BE2C (cell line): ENCODE data around the gene PIGN.

Experiments used
- DNase-seq: peaks from one replicate; pipeline ENCODE4 v3.0.0-alpha.2; 2020
- H3K27me3 ChIP-seq: fragments of 250-450 bp; sonication (Bioruptor Pico); 2 replicates; pipeline ENCODE4 v1.5.1; 2020; ENCODE audit warnings: mild to moderate bottlenecking
- H3K36me3 ChIP-seq: fragments of 250-450 bp; sonication (Bioruptor Pico); 2 replicates; pipeline ENCODE4 v1.5.1; 2020; ENCODE audit warnings: mild to moderate bottlenecking
- H3K4me1 ChIP-seq: fragments of 250-450 bp; sonication (Bioruptor Pico); 2 replicates; pipeline ENCODE4 v1.5.1; 2020
- H3K4me3 ChIP-seq: 2 replicates; pipeline ENCODE4 v1.5.1; 2011; ENCODE audit warnings: low read depth, low read length
- H3K9me3 ChIP-seq: fragments of 250-450 bp; sonication (Bioruptor Pico); 2 replicates; pipeline ENCODE4 v1.5.1; 2020
- CTCF ChIP-seq: IDR thresholded peaks from 2 replicates; pipeline ENCODE4 v1.5.1; 2012; ENCODE audit warnings: mild to moderate bottlenecking, low read depth, low read length

PIGN gene

DNA sequence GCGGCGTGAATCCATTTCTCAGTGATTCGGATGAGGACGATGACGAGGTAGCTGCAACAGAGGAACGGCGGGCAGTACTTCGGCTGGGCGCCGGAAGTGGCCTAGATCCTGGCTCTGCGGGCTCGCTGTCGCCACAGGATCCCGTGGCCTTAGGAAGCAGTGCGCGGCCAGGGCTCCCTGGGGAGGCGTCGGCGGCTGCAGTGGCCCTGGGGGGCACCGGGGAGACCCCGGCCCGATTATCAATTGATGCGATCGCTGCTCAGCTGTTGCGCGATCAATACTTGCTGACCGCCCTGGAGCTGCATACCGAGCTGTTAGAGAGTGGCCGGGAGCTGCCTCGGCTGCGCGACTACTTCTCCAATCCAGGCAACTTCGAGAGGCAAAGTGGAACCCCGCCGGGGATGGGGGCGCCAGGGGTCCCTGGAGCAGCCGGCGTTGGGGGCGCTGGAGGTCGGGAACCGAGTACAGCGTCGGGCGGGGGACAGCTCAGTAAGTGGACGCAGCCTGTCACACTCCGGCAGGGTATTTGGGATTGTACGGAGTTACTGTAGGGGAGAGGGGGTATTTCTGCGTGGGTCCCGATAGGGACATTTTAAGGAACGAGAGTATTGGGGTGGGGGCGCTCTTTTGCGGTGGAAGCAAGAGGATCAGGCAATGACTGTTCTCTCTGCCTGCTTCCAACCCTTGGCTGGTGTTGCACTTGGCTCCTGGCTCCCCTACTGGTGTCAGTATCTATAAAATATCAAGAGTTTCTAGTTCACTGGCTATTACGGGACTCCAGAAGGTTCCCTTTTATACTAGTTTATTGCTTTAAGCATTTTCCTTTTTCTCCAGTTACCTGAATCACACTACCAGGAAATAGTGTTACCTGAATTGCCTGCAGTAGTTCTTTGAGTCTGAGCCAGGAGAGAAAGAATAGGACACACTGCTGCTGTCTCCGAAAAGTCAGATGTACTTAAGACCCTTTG is 971 bp upstream of the PIGN start:
- peak; percentile 9 for DNase-seq
- no peaks in the 10 kb centered on the region for H3K4me1 ChIP-seq
- H3K4me3 ChIP-seq, result peak overlapping the region; percentile 78
- H3K36me3 ChIP-seq, result no peaks in the 10 kb centered on the region
- TF ChIP-seq CTCF, result peak; percentile 6; the same call in 1 of the 2 replicates
- H3K9me3 ChIP-seq, result no peaks in the 10 kb centered on the region
- H3K27me3 ChIP-seq, result no peaks in the 10 kb centered on the region

DNA sequence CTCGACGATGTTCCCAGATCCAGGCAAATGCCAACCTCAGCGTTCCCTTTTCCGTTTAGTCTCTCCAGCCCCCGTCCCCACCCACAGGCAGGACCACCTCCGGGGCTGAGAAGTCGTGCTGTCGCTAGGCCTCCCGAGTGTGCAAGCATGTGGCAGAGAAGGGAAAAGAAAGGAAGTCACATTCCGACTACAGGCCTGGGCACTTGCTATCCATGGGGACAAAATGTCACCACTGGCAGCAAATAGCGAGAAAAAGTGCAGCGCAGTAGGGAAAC is 420 bp downstream of the PIGN start:
- Histone ChIP-seq H3K9me3 (no peaks in the 10 kb centered on the region), H3K4me3 (peak overlapping the region; percentile 78), H3K36me3 (no peaks in the 10 kb centered on the region), H3K27me3 (no peaks in the 10 kb centered on the region), H3K4me1 (no peaks in the 10 kb centered on the region)
- peak; percentile 6 for DNase-seq
- no peak for TF ChIP-seq CTCF

DNA sequence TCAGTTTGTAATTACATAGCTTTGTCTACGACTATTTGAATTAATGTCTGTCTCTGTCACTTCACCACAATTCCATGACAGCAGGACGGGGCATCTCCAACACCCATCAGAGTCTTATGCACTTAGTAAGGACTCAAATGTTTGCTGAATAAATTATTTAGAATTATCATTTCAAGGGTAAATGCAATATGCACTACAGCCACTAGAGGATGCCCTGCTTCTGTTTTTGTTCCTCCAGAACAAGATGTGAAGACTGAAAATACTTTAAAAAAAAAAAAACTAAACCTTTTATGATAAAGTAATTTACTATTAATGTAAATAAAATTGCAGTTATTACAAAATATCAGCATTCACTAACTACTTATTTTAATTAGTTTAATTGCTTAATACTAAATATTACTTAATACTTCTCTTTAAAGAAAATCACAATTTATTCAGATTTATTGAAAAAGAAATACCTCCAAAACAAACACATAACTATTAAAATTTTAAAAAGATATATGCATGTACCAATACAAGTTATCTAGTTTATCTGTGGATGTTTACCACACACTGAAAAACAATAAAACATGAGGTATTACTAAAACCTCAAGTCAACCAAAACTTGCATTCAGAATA is 3.2 kb downstream of the PIGN start:
- peak; percentile 81 for TF ChIP-seq CTCF
- peak; percentile 11 for DNase-seq
- Histone ChIP-seq H3K9me3 (no peaks in the 10 kb centered on the region), H3K36me3 (no peaks in the 10 kb centered on the region), H3K4me1 (no peaks in the 10 kb centered on the region), H3K4me3 (no peak overlapping the region), H3K27me3 (no peaks in the 10 kb centered on the region)

DNA sequence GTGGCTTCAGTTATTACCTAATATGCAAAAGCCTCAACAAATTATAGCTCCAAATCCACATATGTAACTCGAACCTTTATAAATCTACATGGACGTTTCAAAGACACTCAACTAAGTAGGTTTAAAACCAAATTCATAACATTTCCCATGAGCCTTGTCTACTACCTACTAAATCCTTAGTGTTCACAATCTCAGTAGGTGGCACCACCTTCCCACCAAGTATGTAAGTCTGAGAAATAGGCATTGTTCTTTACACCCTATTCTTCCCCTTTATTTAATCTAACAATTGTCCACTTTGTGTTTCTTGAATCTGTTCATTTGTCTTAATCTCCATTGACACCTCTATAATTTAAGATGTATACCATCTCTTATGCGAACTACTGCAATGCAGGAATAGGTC is 4.6 kb downstream of the PIGN start:
- H3K27me3 ChIP-seq, result no peaks in the 10 kb centered on the region
- no peaks in the 10 kb centered on the region for H3K9me3 ChIP-seq
- no peaks in the 10 kb centered on the region for H3K4me1 ChIP-seq
- H3K4me3 ChIP-seq, result no peak overlapping the region
- TF ChIP-seq CTCF, result no peak
- no peaks in the 10 kb centered on the region for H3K36me3 ChIP-seq
- no peak for DNase-seq

- H3K36me3 ChIP-seq, result no peaks in the 10 kb centered on the region
- H3K27me3 ChIP-seq, result no peaks in the 10 kb centered on the region
- DNase-seq, result no peak
- no peak for TF ChIP-seq CTCF
- H3K4me1 ChIP-seq, result no peaks in the 10 kb centered on the region
- H3K9me3 ChIP-seq, result no peaks in the 10 kb centered on the region
- H3K4me3 ChIP-seq, result no peak overlapping the region
Observed at GRCh38 chr18:62179213-62179612, 7.6 kb downstream of the PIGN start.

GRCh38 chr18:62177271-62177670 is 9.6 kb downstream of the PIGN start:
- H3K27me3 ChIP-seq, result no peaks in the 10 kb centered on the region
- H3K9me3 ChIP-seq, result no peaks in the 10 kb centered on the region
- H3K4me1 ChIP-seq, result no peaks in the 10 kb centered on the region
- no peak overlapping the region for H3K4me3 ChIP-seq
- TF ChIP-seq CTCF, result no peak
- DNase-seq, result no peak
- H3K36me3 ChIP-seq, result no peaks in the 10 kb centered on the region
